OCI-LY1 (cell line): ENCODE measurements around the gene POLR2J.

ENCODE experiments used
- H2AFZ ChIP-seq: fragments of 200-600 bp; sonication (generic), shearing (Covaris generic); 2 replicates; pipeline ENCODE4 v1.6.0; 2014; ENCODE audit warnings: antibody characterized with exemption, mild to moderate bottlenecking, low read length
- H3F3A ChIP-seq: fragments of 200-600 bp; sonication (generic), shearing (Covaris generic); 2 replicates; pipeline ENCODE4 v1.6.0; 2014; ENCODE audit warnings: mild to moderate bottlenecking, antibody characterized with exemption, low read length, moderate library complexity; ENCODE audit not compliant: insufficient read depth
- H3K27ac ChIP-seq: fragments of 200-600 bp; sonication (generic); 2 replicates; pipeline ENCODE4 v1.5.1; 2014; ENCODE audit warnings: low read length, mixed run types, mild to moderate bottlenecking, low read depth; ENCODE audit not compliant: poor library complexity, severe bottlenecking
- H3K27me3 ChIP-seq: fragments of 200-600 bp; sonication (generic); 2 replicates; pipeline ENCODE4 v1.6.0; 2014; ENCODE audit warnings: antibody characterized with exemption, mild to moderate bottlenecking, low read length, moderate library complexity; ENCODE audit not compliant: insufficient read depth
- H3K36me3 ChIP-seq: fragments of 200-600 bp; sonication (generic); 2 replicates; pipeline ENCODE4 v1.6.1; 2014; ENCODE audit warnings: mild to moderate bottlenecking, antibody characterized with exemption, low read length, moderate library complexity, mixed read lengths; ENCODE audit not compliant: insufficient read depth
- H3K4me1 ChIP-seq: fragments of 200-600 bp; sonication (generic); 2 replicates; pipeline ENCODE4 v1.5.1; 2014; ENCODE audit warnings: mild to moderate bottlenecking, low read length, moderate library complexity; ENCODE audit not compliant: insufficient read depth, severe bottlenecking
- H3K4me2 ChIP-seq: fragments of 200-600 bp; sonication (generic), shearing (Covaris generic); 2 replicates; pipeline ENCODE4 v1.6.1; 2014; ENCODE audit warnings: low read length
- H3K4me3 ChIP-seq: fragments of 200-600 bp; sonication (generic); 2 replicates; pipeline ENCODE4 v1.5.1; 2014; ENCODE audit warnings: low read length, low read depth, mild to moderate bottlenecking, mixed read lengths; ENCODE audit not compliant: poor library complexity, severe bottlenecking
- H3K79me2 ChIP-seq: fragments of 200-600 bp; shearing (Covaris generic); 2 replicates; pipeline ENCODE4 v1.6.1; 2016; ENCODE audit warnings: mixed run types, low read length, mixed read lengths; ENCODE audit not compliant: insufficient read depth
- H3K9ac ChIP-seq: fragments of 200-600 bp; sonication (generic), shearing (Covaris generic); 2 replicates; pipeline ENCODE4 v1.6.1; 2014; ENCODE audit warnings: mild to moderate bottlenecking, low read length, mixed read lengths
- H3K9me2 ChIP-seq: fragments of 200-600 bp; sonication (generic), shearing (Covaris generic); 2 replicates; pipeline ENCODE4 v1.6.1; 2014; ENCODE audit warnings: low read depth, mild to moderate bottlenecking, low read length, mixed read lengths
- H3K9me3 ChIP-seq: fragments of 200-600 bp; shearing (Covaris generic); 2 replicates; pipeline ENCODE4 v1.6.1; 2014; ENCODE audit warnings: low read length, mixed read lengths
- H4K20me1 ChIP-seq: fragments of 200-600 bp; sonication (generic), shearing (Covaris generic); 2 replicates; pipeline ENCODE4 v1.6.0; 2016; ENCODE audit warnings: mild to moderate bottlenecking, low read length; ENCODE audit not compliant: insufficient read depth
- CTCF ChIP-seq: fragments of 200-600 bp; sonication (generic), shearing (Covaris generic); IDR thresholded peaks from 2 replicates; pipeline ENCODE4 v1.5.1; 2017; ENCODE audit warnings: mild to moderate bottlenecking, antibody characterized with exemption, low read length, moderate library complexity, mixed read lengths
- EZH2 ChIP-seq: fragments of 200-600 bp; sonication (generic), shearing (Covaris generic); IDR thresholded peaks from 2 replicates; pipeline ENCODE4 v1.8.0; 2017; ENCODE audit warnings: borderline replicate concordance, mixed run types, mild to moderate bottlenecking, antibody characterized with exemption, low read length, moderate library complexity, mixed read lengths

Gene POLR2J

GRCh38 chr7:102459221-102459844 is 19.4 kb downstream of the POLR2J start:
- H3K9ac ChIP-seq = no peak overlapping the region
- no peaks in the 10 kb centered on the region for H3K9me2 ChIP-seq
- no peak overlapping the region for H3K27ac ChIP-seq
- H3K27me3 ChIP-seq = no peaks in the 10 kb centered on the region
- H3K4me1 ChIP-seq = peaks cover 13% of the 10 kb centered on the region
- TF ChIP-seq CTCF (no peak), EZH2 (no peak)
- peaks cover 39% of the 10 kb centered on the region for H3K36me3 ChIP-seq
- no peak overlapping the region for H2AFZ ChIP-seq
- no peaks in the 10 kb centered on the region for H3K9me3 ChIP-seq
- no peaks in the 10 kb centered on the region for H4K20me1 ChIP-seq
- H3K4me2 ChIP-seq = no peak overlapping the region
- peaks cover 9% of the 10 kb centered on the region for H3K79me2 ChIP-seq
- no peaks in the 10 kb centered on the region for H3F3A ChIP-seq
- H3K4me3 ChIP-seq = no peak overlapping the region

GRCh38 chr7:102457352-102457924 is 21.3 kb downstream of the POLR2J start:
- H4K20me1 ChIP-seq = no peaks in the 10 kb centered on the region
- H3K9me2 ChIP-seq = no peaks in the 10 kb centered on the region
- peaks cover 39% of the 10 kb centered on the region for H3K36me3 ChIP-seq
- no peaks in the 10 kb centered on the region; the same call in 1 of the 2 replicates for H3F3A ChIP-seq
- H2AFZ ChIP-seq = no peak overlapping the region
- no peaks in the 10 kb centered on the region for H3K79me2 ChIP-seq
- H3K9ac ChIP-seq = no peak overlapping the region
- H3K27ac ChIP-seq = no peak overlapping the region
- H3K4me3 ChIP-seq = no peak overlapping the region
- peaks cover 8% of the 10 kb centered on the region for H3K4me1 ChIP-seq
- TF ChIP-seq CTCF (no peak), EZH2 (no peak)
- no peaks in the 10 kb centered on the region for H3K27me3 ChIP-seq
- H3K4me2 ChIP-seq = no peak overlapping the region
- no peaks in the 10 kb centered on the region for H3K9me3 ChIP-seq

DNA sequence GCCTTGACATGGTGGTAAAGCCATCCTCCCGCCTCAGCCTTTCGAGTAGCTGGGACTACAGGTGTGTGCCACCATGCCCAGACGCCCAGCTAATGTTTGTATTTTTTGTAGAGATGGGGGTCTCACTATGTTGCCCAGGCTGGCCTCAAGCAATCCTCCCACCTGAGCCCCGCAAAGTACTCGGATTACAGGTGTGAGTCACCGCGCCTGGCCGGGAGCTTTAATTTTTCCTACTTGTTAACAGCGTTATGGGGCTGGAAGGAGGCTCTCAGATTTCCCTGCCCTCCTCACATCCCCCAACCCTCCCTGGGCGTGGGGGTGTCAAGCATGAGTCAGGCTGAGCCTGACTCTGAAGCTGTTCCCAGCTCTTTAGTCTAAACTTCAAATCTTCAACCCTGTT is 22.4 kb downstream of the POLR2J start:
- no peaks in the 10 kb centered on the region for H3K79me2 ChIP-seq
- no peaks in the 10 kb centered on the region for H3K9me3 ChIP-seq
- no peaks in the 10 kb centered on the region; the same call in 1 of the 2 replicates for H3F3A ChIP-seq
- H3K27me3 ChIP-seq = no peaks in the 10 kb centered on the region
- peaks cover 14% of the 10 kb centered on the region for H3K4me1 ChIP-seq
- no peak overlapping the region for H3K9ac ChIP-seq
- no peak overlapping the region for H2AFZ ChIP-seq
- no peak for TF ChIP-seq CTCF
- no peak for TF ChIP-seq EZH2
- H3K27ac ChIP-seq = no peak overlapping the region
- no peaks in the 10 kb centered on the region for H4K20me1 ChIP-seq
- no peak overlapping the region for H3K4me2 ChIP-seq
- H3K9me2 ChIP-seq = no peaks in the 10 kb centered on the region
- no peak overlapping the region for H3K4me3 ChIP-seq
- H3K36me3 ChIP-seq = peaks cover 39% of the 10 kb centered on the region
